Stimulated activated CD4-positive, alpha-beta T cell treated with anti-CD3 and anti-CD28 coated beads, Interleukin-4, amount 100 ng/mL, for 1 hour (primary cell): ENCODE measurements around the gene HS3ST5.
"Not testable (repeated sequence)": the region's sequence is repeated elsewhere in the genome, so short reads cannot be mapped to it uniquely, and the experiment has no call there.

Source experiments
- DNase-seq: peaks from one replicate; pipeline ENCODE4 v3.0.0-alpha.2; 2020

Gene HS3ST5

DNA sequence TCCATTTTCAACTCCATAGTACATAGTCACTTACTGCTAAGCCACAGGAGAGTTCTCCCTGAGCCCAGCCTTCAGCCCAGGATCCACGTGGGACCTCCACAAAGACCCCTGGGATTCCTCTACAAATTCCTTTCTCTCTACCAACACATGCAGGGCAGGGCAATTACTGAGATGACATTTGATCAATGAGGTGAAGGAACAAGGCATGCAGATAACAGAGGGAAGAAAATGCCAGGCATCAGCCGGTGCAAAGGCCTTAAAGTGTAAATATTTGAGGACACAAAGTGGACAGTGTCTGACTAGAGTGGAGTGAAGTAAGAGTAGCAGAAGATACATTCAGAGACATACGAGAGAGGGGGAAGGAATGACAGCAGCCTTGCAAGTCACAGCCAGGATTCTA, 70.2 kb downstream of the HS3ST5 start:
- no peak for DNase-seq

DNA sequence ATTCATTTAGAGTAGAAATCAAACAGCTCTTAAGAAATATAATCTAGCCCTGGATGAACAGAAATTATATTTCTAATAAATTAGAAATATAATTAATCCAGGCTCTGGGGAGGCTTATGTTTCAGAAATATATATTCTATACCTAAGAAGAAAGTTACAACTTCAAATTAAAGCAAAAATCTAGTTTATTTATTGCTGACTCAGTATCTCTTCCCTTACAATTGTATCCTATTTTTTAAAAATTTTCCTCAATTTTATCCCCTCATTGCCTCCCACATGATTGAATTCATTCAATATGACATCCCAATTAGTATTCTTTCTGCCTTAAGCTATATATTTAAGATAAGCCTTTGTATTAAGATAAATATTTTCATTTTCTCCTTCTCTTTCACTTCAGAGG, 71.4 kb downstream of the HS3ST5 start:
- DNase-seq = no peak

DNA sequence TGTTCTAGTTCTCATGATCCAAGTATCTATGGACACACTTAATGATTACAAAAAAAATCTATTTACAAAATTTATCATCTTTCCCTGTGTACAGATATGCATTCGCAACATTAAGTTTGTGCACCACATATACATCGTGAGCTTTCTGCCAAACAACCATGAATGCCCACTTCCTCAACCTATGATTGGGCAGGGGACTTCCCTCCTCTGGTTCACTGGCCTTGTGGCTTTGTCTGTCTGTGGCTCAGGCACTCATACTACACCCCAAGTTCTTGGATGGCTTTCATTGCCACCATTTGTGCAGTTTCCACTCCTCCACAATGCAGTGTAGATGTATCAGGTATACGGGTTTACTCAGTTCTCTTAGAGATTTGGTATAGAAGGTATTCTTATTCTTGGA, 74.9 kb downstream of the HS3ST5 start:
- no peak for DNase-seq

DNA sequence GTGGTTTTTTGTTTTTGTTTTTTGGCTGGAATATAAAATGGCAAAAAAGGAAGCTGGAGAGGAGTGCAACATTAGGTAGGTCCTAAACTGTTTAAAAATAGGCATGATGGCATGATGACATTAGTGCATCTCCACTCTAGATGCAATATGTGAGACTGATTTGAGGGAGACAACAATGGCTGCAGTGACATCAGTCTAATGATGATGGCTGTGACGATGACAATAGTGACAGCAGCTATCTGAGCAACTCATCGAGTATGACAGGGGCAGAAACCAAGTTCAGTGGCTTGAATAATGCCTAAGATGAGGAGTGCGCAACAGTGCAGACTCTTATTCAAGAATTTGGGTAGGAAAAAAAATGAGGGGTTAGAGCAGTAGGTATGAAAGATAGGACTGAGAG, 82.0 kb downstream of the HS3ST5 start:
- no peak for DNase-seq

DNA sequence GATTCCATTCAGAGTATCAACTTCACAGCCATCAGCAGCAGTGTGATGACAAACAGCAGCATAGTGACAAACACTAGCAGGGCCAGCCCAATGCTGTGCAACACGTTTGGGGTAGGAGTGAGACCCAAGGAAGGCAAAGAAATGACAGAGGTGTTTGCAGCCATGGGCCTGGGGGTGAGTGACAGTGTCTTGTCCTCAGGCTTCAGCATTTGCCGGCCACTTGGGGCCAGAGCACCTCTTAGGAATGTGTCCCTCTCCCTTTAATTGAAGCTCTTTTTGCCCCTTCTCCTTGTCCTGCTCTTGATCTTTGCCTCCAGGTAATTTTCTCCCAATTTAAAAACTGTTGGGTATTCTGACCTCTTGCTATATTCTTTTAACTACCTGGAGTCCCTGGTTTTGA, 84.4 kb downstream of the HS3ST5 start:
- DNase-seq = no peak

DNA sequence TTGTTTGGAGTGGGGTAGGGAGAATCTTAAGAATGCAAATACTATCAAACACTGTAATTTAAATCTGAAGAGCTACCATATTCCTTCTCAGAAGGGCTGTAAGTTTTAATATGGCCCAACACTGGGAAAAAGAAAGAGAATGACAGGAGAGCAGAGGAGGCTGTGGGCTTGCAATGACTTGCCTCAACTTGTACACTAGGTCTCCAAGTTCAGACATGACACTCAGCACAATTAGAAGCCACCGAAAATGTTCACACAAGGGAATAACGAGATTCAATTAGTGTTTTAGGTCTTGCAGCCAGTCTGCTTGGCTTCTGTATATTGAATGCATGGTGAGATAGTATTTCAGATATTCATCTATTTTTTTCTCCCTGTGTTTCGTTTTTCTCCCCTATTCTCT, 89.4 kb downstream of the HS3ST5 start:
- no peak for DNase-seq

DNA sequence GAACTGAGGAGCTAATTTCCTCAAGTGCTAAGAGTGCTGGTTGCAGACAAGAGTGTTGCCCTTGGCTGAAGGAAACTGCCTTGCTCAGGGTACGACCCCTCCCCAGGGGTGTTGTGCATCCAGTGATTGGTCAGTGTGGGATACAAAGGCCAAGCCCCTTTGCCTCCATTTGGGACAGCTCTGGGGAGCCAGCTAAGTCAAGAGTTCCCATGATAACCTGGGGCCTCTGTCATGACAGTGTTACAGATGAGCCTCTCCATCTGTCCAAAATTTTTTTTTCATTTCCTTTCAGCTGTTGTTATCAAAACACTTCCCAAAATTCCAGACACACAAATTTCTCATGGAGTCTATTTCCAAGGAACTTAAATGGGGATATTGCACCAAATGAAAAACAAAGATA, 93.3 kb downstream of the HS3ST5 start:
- DNase-seq = no peak

DNA sequence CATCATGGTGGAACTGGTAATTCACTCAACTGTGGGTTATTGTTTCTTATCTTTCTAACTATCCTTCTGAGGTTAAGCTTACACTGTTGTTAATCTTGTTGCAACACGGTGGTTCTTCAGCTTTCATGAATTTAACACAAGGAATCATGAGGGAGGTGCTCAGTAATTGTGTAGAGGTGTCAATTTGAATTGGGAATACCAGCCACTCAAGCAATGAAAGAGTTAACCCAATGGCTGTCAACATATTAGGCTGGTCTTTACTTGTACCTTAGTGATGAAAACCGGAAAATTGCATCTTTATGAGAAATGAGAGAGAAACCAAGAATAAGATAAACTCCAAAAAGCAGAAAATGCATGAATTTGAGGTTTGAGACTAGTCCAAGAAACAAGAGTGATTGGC, 95.7 kb downstream of the HS3ST5 start:
- DNase-seq = no peak

DNA sequence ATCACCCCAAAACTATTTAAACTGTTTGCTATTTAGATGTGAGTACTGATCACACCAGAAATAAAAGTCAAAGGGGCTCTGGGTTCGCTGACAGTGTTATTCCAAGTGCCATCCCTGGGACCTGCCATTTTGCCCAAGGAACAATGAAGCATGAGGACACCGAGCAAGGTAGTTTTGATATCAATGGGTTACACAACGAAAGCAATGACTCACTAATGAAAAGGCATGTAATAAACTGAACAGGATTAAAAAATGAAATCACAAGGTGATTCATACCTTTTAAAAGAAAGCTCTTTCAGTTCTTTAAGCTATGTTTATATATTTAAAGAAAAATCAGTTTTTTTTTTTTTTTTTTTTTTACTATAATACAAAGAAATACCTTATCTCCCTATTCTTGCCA, 102.0 kb downstream of the HS3ST5 start:
- DNase-seq = no peak

DNA sequence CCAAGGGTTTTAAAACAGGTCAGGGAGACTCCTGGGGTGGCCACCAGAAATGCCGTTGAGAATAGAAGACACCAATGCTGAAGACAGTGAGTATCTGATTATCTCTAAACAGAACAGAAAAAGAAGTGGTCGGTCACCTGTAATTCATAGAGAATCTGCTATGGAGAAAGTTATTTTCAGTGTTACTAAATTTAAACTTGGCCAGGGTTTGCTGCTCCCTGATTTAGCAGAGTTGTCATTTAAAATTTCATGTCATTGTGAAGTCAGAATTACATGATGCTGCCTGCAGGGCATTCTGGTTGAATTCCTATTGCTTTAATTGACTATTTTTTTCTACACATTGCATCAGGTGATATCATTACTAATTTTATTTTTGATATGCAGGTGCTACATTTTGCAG, 114.1 kb downstream of the HS3ST5 start:
- no peak for DNase-seq

DNA sequence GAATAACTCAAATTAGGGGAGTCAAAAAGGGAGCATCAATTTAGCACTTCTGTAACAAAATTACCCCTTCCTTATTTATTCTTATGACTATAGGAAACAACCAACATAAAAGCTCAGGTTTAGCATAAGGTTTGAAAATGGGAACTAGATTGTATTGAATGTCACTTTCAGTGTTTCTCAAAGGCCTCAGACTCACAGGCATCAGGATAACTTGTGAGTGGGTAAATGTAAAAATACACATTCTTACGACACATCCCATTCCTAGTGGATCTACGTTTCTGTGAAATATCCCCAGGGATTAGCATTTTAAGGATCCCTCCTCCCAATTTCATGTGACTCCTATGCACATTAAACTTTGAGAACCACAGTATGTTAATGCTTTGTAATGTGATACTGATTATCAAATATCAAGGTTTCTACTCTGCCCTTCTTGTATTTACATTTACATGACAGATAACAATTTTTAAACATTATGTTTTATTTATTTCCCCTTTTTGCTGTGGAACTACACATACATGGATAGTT, 114.8 kb downstream of the HS3ST5 start:
- DNase-seq = no peak

DNA sequence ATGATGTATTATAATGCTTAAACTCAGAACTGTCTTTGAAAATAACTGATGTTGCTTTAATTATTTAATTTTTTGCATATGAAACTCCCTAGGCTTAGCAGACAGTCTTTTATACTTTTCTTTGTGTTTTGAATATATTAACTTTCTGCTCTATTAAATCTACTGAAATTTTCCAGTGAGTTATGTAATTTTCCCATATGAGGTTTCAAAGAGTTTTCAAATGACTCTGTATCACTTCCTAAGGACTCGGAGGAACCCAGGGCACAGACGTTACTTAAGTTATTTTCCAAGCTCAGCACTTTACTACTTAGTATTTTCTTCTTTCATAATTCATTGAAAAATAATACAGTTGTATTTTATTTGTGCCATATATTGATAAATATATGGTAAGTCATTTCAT, 122.6 kb downstream of the HS3ST5 start:
- DNase-seq = no peak

DNA sequence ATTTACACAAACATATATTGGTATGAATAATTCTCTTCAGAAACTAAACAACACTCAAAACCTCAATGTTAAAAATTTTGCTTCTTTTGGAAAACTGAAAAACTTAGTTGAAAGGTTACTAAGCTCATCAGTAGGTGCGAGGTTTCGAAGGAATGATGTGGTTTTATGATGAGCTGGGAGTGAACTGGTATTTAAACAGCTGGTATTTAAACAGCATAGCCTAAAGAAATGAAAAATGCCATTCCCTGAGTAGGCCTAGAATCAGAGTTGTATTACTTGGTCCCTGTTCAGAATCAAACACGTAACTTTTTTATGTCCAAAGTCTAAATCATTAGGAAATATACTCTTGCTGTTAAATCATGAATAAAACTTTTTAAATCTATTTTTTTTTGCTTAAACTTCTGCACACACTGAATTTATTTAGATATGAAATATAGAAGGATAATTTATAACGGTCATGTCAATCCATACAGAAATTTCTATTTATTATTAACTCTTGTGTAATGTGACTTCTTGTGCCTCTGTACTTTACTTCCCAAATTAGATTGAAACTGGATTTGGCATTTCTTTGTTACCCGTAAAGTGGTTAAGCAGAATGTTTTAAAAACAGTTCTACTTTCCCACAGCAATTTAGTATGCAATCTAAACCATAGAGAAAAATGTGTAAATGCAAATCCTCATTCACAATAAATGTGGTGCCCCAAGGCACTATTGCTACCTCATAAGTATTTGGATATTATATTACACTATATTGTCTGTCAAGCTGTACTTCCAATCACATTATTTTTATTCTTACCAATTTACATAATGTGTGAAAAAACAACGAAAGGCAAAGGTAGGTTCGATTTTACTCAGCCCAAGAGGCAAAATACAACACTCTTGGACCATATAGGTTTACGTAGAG, 124.1 kb downstream of the HS3ST5 start:
- DNase-seq = no peak

DNA sequence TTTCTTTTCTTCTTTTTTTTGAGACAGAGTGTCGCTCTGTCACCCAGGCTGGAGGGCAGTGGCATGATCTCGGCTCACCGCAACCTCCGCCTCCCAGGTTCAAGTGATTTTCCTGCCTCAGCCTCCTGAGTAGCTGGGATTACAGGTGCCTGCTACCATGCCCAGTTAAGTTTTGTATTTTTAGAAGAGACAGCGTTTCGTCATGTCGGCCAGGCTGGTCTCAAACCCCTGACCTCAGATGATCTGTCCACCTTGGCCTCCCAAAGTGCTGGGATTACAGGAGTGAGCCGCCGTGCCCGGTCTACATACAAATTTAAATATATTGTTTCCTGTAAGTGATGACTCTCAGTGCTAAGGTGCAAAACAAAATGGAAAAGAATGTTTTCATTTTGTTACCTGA, 124.8 kb downstream of the HS3ST5 start:
- DNase-seq = not testable (repeated sequence)

DNA sequence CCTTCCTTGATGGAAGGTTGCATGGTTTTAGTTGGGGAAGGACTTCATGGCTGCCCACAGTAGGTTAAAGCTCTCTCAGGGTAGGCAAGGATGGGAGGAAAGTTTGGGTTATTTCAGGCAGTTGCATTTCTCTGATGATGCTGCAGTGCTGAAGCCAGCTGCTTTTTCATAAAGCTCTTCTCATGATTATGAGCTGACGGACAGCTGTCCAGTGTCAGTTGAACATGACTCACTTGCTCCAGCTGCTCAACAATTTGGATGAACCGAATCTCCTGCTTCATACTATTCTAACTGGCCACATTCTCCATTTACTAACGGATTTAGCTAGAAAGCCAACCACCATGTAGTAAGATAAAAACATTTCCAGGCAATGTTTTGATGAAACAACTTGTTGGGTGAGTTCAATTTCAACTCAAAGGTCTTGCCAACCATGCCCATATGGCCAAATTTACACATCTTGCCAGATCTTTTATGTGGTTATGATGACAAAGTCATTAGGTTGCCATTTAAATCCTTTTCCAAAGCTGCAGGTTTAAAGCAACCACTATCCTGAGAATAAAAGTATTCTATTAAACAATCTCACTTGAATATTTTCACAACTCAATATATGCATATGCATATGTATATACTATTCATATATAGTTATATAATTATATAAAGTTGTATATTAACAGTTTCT, 125.9 kb downstream of the HS3ST5 start:
- DNase-seq = no peak

DNA sequence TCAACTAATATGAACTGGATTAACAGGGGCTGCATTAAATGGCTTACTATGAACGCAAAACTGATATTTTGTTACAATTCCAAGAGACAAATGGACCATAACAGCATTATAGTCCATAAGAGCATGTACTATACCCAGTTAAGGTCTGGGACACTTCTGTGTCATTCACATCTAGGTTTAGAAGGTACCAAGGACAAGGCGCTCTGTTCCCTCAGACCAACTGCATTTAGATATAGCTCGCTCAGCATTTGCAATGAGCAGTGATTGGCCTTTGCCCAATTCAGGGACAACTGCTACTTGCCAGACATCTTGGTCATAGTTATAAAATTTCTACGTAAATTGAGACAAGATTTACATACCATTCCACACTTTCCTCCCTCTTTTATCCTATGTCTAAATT, 132.4 kb downstream of the HS3ST5 start:
- no peak for DNase-seq

DNA sequence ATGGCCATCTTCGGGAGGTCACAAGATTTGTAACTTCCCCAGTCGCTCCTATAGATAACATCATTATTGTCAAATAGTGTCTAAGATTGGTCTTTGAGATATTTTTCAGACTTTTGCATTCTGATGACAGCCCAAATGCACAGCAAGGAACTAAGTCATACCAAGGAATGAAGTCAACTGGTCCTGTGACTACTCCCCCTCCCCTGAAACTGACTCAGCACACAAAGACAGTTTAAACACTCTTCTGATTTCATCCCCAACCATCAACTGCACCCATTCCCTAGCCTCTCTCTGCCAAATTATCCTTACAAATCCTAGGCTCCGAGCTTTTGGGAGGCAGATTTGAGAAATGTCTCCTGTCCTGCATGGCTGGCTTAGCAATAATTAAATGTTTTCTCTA, 139.4 kb downstream of the HS3ST5 start:
- DNase-seq = no peak

DNA sequence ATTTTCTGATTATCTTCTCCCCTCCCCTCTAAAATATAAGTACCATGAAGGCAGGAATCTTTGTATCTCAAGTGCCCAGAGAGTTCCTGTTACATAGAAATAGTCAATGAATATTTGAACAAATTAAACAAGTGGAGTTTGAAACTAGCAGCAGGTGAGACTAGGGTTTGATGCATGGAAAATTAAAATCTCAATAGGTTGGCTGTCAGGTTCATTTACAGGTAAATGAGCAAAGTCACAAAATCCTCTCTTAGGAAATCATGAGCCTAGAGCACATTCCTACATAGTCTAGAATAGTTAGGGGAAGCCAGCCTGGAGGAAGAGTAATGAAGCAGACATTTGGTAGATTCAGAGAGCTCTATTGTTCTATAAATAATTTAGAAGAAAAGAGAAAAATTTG, 140.4 kb downstream of the HS3ST5 start:
- DNase-seq = no peak

DNA sequence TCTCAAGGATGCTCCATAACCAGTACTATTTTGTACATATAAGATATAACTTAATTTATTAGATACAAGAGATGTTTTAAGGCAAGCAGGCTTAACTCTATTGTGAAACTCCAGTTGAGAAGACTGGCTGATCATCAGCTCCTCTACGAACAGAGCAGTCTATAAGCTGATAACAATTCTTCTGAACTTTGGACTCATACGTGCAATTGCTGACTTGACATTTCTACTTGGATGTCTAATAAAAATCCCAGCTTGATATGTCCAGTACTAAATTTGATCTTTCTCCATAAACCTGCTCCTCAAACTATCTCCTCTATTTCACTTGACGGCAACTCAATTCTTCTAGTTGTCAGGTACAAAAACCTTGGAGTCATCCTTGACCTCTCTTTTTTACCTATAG, 141.9 kb downstream of the HS3ST5 start:
- DNase-seq = no peak

DNA sequence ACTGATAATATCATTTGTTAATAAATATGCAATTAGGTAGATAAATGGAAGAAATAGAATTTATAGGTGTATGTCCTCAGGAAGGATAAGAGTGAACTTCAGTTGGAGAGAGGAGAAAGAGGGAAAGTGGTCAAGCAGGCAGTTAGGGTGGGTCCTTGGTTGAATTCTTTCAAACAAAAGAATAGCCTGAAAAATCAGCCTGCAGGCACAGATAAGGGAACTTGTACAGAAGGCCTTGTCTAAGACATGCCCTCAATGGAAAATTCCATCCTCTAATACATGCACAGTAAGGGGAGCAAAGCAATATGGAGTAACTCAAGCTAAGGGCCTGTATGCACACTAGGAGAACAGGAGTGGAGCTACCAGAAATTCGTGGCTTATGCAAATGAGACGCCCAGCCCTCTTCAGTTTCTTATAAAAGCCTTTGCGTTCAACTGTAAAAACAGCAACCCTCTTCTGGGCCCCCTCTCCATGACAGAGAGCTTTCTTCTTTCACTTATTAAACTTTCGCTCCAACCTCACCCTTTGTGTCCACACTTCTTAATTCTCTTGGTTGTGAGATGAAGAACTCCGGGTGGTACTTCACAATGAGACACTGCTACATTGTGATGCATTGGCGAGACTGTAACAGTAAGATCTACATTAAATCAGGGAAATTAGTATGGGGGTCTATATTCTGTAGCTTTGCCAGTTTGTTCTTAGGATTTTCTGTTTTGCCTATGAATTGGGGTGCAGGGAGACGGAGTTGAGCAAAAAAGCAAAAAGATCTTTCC, 147.0 kb downstream of the HS3ST5 start:
- DNase-seq = no peak

DNA sequence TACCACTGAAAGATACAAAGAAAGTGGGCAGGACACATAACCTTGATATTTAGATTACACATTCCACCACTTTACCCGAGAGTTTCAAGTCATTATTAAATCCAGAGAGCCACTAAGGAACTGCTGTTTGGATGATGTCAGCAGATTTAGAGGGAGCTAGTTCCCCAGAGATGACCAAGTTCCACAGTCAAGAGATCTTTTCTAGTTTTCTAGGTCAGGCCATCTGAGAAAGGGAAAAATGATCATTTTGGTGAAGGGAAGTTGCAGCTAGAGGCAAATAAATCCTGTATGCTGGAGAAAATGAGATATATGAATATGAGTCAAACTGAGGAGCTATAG, 147.8 kb downstream of the HS3ST5 start:
- DNase-seq = no peak

DNA sequence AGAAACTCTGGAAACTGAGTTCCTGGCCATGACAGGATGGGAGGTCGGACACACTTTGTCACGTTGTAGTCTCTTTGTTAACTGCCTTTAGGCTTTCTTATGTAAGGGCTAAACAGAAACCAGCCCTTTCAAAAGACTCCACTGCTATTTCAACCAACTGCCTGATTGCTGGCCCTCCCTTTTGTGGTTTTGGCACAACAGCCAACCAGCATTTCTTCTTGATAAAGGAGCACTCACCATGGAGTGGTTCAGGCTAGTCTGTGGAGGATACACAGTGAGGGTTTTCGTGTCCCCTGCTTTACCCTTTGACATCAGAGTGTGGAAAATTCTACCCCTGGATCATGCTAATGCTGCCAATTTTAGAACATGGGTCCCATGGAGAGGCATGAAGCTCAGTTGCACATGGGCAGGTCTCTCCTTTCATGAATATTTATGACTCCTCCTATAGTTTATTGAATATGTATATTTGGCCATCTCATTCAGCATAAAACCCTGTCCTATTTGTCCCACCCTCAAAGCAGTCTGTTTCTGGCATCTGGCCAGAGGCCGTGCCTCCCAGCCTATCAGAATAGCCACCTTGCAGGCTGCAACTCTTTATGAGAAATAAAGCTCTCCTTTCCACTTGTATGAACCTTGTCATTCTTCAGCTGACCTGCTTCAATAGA, 148.3 kb downstream of the HS3ST5 start:
- no peak for DNase-seq

DNA sequence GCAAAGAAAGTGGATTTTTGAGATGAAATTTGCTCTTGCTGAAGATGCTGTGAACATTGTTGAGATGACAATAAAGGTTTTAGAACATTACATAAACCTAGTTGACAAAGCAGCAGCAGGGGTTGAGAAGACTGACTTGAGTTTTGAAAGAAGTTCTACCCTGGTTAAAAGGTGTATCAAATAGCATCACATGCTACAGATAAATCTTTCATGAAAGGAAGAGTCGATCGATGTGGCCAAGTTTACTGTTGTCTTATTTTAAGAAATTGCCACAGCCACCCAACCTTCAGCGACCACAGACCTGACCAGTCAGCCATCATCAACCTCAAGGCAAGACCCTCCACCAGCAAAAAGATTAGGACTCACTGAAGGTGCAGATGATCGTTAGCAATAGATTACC, 155.3 kb downstream of the HS3ST5 start:
- DNase-seq = no peak
